Activated CD4-positive, CD25-positive, alpha-beta regulatory T cell treated with anti-CD3 and anti-CD28 coated beads, Interleukin-2, amount 50 U/mL, for 24 hours (primary cell): ENCODE data around the gene ANXA4.
"Not testable (repeated sequence)": the region's sequence is repeated elsewhere in the genome, so short reads cannot be mapped to it uniquely, and the experiment has no call there.

Experiments used
- ATAC-seq, 2 donors: fragments of 150-1000 bp; cut with Tn5 transposase; one replicate each; pipeline ENCODE4 v1.10.0; 2021; ENCODE audit warnings: mild to moderate bottlenecking in 1 of 2, moderate library complexity in 1 of 2

ANXA4 gene

GRCh38 chr2:69779258-69780001 is 37.5 kb downstream of the ANXA4 start:
- ATAC-seq = no peak

- ATAC-seq = no peak
Measured at GRCh38 chr2:69780921-69781320, 39.0 kb downstream of the ANXA4 start.

GRCh38 chr2:69781321-69782248 is 39.7 kb downstream of the ANXA4 start:
- no peak for ATAC-seq

GRCh38 chr2:69784228-69784627 is 42.3 kb downstream of the ANXA4 start:
- ATAC-seq = no peak

- no peak for ATAC-seq
Measured at GRCh38 chr2:69785358-69785757, 43.4 kb downstream of the ANXA4 start.

- ATAC-seq = no peak
Measured at GRCh38 chr2:69786052-69786560, 44.2 kb downstream of the ANXA4 start.

- ATAC-seq = no peak
Measured at GRCh38 chr2:69789175-69789721, 47.3 kb downstream of the ANXA4 start.

GRCh38 chr2:69789772-69790600 is 48.1 kb downstream of the ANXA4 start:
- peak in 1 of 2 donors; percentile 51 for ATAC-seq

GRCh38 chr2:69790601-69790959 is 48.6 kb downstream of the ANXA4 start:
- ATAC-seq = no peak

- ATAC-seq = no peak
Measured at GRCh38 chr2:69791045-69791444, 49.1 kb downstream of the ANXA4 start.

GRCh38 chr2:69796174-69796573 is 54.2 kb downstream of the ANXA4 start:
- no peak for ATAC-seq

- ATAC-seq = no peak
Measured at GRCh38 chr2:69797235-69797634, 55.3 kb downstream of the ANXA4 start.

- ATAC-seq = no peak
Measured at GRCh38 chr2:69797836-69798289, 55.9 kb downstream of the ANXA4 start.

- ATAC-seq = no peak
Measured at GRCh38 chr2:69798290-69798908, 56.5 kb downstream of the ANXA4 start.

GRCh38 chr2:69798909-69799526 is 57.1 kb downstream of the ANXA4 start:
- no peak for ATAC-seq

GRCh38 chr2:69801745-69802290 is 59.9 kb downstream of the ANXA4 start:
- ATAC-seq = no peak

- ATAC-seq = not testable (repeated sequence)
Measured at GRCh38 chr2:69802781-69803367, 60.9 kb downstream of the ANXA4 start.

GRCh38 chr2:69804416-69804815 is 62.5 kb downstream of the ANXA4 start:
- ATAC-seq = no peak

GRCh38 chr2:69805887-69806286 is 64.0 kb downstream of the ANXA4 start:
- no peak for ATAC-seq

GRCh38 chr2:69807821-69808540 is 66.0 kb downstream of the ANXA4 start:
- no peak for ATAC-seq
